Neural cell (in vitro differentiated cells): ENCODE measurements around the gene PRDM1.

Experiments
- EP300 ChIP-seq: fragments of 450-650 bp; conservative IDR thresholded peaks from 2 replicates; pipeline ENCODE4 v1.6.1; 2014; ENCODE audit warnings: antibody characterized with exemption, mild to moderate bottlenecking, moderate library complexity; ENCODE audit not compliant: poor library complexity, severe bottlenecking
- EZH2 ChIP-seq: fragments of 200-600, 300-800 bp; shearing (Covaris generic), sonication (generic); IDR thresholded peaks from 2 replicates; pipeline ENCODE4 v1.6.1; 2014; ENCODE audit warnings: antibody characterized with exemption, low read length, borderline replicate concordance, mild to moderate bottlenecking; ENCODE audit not compliant: insufficient read depth, poor library complexity, severe bottlenecking
- RAD21 ChIP-seq: fragments of 450-650 bp; conservative IDR thresholded peaks from 2 replicates; pipeline ENCODE4 v1.6.1; 2014; ENCODE audit warnings: antibody characterized with exemption, mild to moderate bottlenecking, moderate library complexity
- TF ChIP-seq, protein P1 (sequence below): fragments of 450-650 bp; IDR thresholded peaks from 2 replicates; pipeline ENCODE4 v1.5.1; 2014; ENCODE audit warnings: antibody characterized with exemption, mild to moderate bottlenecking, moderate library complexity; ENCODE audit not compliant: poor library complexity, severe bottlenecking

DNA sequence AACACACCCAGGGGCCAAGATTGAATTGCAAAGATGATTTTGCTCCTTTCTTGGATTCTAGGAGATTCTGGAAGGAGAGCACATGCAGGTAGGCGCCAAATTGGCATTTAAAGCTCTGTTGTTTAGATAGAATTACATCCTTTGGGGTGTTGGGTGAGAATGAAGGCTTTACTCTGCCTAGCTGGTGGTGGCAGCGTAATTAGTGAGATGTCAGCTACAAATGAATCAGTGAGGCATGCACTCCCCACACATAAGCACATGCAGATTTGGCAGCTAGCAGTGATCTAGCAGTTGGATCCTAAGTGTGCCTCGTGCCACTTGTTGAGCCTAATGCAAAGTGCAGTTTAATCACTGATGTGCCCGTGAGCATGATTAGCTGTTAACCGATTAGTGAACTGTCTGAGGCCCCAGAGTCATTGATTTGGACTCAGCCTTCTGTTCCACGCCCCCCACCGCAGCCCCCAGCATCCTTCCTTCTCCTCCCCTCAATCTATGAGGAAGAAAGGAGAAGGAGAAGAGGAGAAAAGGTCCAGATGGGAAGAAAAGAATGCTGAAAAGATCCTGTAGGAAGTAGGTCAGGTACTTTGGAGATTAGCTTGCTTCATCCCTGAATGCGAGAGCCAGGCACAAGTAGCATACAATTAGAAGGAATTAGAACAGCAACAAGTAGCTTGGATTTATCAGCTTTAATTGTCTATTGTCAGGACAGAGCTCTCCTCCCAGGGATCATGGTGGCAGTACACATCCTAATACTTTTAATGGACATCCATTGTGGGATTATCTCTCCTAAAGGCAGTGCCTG is 6.0 kb upstream of the PRDM1 start:
- TF ChIP-seq, protein P1, sequence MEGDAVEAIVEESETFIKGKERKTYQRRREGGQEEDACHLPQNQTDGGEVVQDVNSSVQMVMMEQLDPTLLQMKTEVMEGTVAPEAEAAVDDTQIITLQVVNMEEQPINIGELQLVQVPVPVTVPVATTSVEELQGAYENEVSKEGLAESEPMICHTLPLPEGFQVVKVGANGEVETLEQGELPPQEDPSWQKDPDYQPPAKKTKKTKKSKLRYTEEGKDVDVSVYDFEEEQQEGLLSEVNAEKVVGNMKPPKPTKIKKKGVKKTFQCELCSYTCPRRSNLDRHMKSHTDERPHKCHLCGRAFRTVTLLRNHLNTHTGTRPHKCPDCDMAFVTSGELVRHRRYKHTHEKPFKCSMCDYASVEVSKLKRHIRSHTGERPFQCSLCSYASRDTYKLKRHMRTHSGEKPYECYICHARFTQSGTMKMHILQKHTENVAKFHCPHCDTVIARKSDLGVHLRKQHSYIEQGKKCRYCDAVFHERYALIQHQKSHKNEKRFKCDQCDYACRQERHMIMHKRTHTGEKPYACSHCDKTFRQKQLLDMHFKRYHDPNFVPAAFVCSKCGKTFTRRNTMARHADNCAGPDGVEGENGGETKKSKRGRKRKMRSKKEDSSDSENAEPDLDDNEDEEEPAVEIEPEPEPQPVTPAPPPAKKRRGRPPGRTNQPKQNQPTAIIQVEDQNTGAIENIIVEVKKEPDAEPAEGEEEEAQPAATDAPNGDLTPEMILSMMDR: no peak
- TF ChIP-seq EZH2 (no peak), EP300 (no peak), RAD21 (no peak)
